ENCODE measurements around the gene DZIP1L. TPM values are rescaled to one million over a fixed set of nuclear protein-coding genes. Genes with fewer than 3 reads are reported as not detected.
"Not testable (repeated sequence)": the region's sequence is repeated elsewhere in the genome, so short reads cannot be mapped to it uniquely, and the experiment has no call there.

DZIP1L gene
- total RNA-seq, 1 experiment from 2014 or later = 16.5 TPM

DNA sequence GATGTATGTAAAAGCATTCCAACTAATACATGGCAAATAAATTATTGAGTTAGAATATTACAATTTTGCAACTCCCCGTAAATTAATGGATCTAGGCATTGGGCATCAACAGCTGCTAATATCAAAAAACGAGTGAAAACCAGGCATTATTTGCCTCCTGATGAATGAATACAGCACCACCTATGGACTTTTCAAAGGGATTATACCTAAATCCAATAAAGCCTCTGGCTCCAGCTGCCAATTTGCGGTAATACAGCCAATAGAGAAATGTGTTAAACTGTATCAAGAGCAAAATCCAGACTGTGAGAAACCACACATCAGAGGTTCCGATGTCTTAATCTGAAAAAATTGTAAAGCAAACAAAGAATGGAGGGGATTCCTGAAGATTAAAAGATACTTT is 33.1 kb upstream of the DZIP1L start:
- TF ChIP-seq, protein P1, sequence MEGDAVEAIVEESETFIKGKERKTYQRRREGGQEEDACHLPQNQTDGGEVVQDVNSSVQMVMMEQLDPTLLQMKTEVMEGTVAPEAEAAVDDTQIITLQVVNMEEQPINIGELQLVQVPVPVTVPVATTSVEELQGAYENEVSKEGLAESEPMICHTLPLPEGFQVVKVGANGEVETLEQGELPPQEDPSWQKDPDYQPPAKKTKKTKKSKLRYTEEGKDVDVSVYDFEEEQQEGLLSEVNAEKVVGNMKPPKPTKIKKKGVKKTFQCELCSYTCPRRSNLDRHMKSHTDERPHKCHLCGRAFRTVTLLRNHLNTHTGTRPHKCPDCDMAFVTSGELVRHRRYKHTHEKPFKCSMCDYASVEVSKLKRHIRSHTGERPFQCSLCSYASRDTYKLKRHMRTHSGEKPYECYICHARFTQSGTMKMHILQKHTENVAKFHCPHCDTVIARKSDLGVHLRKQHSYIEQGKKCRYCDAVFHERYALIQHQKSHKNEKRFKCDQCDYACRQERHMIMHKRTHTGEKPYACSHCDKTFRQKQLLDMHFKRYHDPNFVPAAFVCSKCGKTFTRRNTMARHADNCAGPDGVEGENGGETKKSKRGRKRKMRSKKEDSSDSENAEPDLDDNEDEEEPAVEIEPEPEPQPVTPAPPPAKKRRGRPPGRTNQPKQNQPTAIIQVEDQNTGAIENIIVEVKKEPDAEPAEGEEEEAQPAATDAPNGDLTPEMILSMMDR (IDR thresholded peaks at IDR 0.05; ENCODE audit: unreplicated experiment) = no peak
- no peaks in the 10 kb centered on the region for H3K4me1 Mint-ChIP-seq (ENCODE audit: low read depth, unreplicated experiment)
- DNase-seq = no peak
- H3K27me3 Mint-ChIP-seq (ENCODE audit: unreplicated experiment) = no peaks in the 10 kb centered on the region
- no peaks in the 10 kb centered on the region for H3K36me3 Mint-ChIP-seq (ENCODE audit: insufficient read depth, unreplicated experiment)
- CTCF ChIA-PET = no interaction called here
- H3K4me3 Mint-ChIP-seq (ENCODE audit: low read depth, unreplicated experiment) = no peak overlapping the region
- H3K27ac Mint-ChIP-seq (ENCODE audit: unreplicated experiment) = no peak overlapping the region
- peaks cover 1% of the 10 kb centered on the region for H3K9me3 Mint-ChIP-seq (ENCODE audit: low read depth, unreplicated experiment)
- no TSS peak for BruUV-seq (replicated peaks)
- intact Hi-C loops (cut with micrococcal nuclease; ENCODE audit: unreplicated experiment) = no loop called here

- H3K36me3 Mint-ChIP-seq (ENCODE audit: insufficient read depth, unreplicated experiment); H3K27ac Mint-ChIP-seq (ENCODE audit: unreplicated experiment); intact Hi-C loops (cut with micrococcal nuclease; ENCODE audit: unreplicated experiment); H3K4me3 Mint-ChIP-seq (ENCODE audit: low read depth, unreplicated experiment); DNase-seq; H3K27me3 Mint-ChIP-seq (ENCODE audit: unreplicated experiment); H3K9me3 Mint-ChIP-seq (ENCODE audit: low read depth, unreplicated experiment); CTCF ChIA-PET; BruUV-seq (replicated peaks); H3K4me1 Mint-ChIP-seq (ENCODE audit: low read depth, unreplicated experiment): not testable (repeated sequence)
Observed at GRCh38 chr3:138142181-138142580, 26.8 kb upstream of the DZIP1L start.

DNA sequence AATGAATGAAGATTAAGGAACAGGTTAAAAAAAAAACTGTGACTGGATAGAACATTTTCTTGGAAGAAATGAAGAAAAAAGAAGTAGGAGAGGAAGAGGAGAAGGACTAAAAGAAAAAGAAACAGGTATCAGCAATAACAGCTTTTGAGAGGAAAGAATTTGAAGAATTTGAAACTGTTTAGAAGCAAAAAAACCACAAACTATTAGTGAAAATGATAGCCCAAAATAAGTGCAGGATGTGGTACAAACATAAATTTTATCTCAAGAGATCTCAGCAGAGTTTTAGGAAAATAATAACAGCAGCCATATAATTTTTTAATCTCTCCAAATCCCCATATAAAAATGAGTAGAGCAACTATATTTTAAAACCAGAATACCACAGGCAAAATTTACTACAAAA is 25.5 kb upstream of the DZIP1L start:
- Mint-ChIP-seq H3K36me3 (ENCODE audit: insufficient read depth, unreplicated experiment) (no peaks in the 10 kb centered on the region), H3K9me3 (ENCODE audit: low read depth, unreplicated experiment) (no peaks in the 10 kb centered on the region), H3K4me3 (ENCODE audit: low read depth, unreplicated experiment) (no peak overlapping the region), H3K4me1 (ENCODE audit: low read depth, unreplicated experiment) (no peaks in the 10 kb centered on the region), H3K27ac (ENCODE audit: unreplicated experiment) (no peak overlapping the region), H3K27me3 (ENCODE audit: unreplicated experiment) (no peaks in the 10 kb centered on the region)
- intact Hi-C loops (cut with micrococcal nuclease; ENCODE audit: unreplicated experiment) = no loop called here
- TF ChIP-seq, protein P1 (IDR thresholded peaks at IDR 0.05; ENCODE audit: unreplicated experiment) = no peak
- CTCF ChIA-PET = no interaction called here
- BruUV-seq (replicated peaks) = no TSS peak
- DNase-seq = no peak

DNA sequence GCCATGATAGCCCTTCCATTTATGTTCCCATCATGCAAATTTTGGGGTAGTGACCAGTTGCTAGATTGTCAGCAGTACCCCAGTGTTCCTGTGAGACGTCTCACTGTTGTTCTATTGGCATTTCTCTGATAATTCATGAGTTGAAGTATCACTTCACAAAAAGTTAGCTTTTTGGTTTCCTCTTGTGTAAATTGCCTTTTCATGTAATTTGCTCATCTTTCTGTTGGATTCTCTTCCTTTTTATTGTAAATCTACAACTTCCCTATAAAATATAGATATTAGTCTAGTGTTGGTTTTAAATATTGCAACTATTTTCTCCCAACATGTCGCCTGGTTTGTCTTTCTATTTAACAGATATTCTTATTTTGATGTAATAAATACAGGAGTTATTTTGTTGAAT is 24.3 kb upstream of the DZIP1L start:
- H3K4me1 Mint-ChIP-seq (ENCODE audit: low read depth, unreplicated experiment) = no peaks in the 10 kb centered on the region
- no peak for DNase-seq
- no peaks in the 10 kb centered on the region for H3K27me3 Mint-ChIP-seq (ENCODE audit: unreplicated experiment)
- BruUV-seq (replicated peaks) = no TSS peak
- no peak overlapping the region for H3K4me3 Mint-ChIP-seq (ENCODE audit: low read depth, unreplicated experiment)
- no peaks in the 10 kb centered on the region for H3K9me3 Mint-ChIP-seq (ENCODE audit: low read depth, unreplicated experiment)
- TF ChIP-seq, protein P1 (IDR thresholded peaks at IDR 0.05; ENCODE audit: unreplicated experiment) = no peak
- intact Hi-C loops (cut with micrococcal nuclease; ENCODE audit: unreplicated experiment) = no loop called here
- H3K27ac Mint-ChIP-seq (ENCODE audit: unreplicated experiment) = no peak overlapping the region
- CTCF ChIA-PET = no interaction called here
- no peaks in the 10 kb centered on the region for H3K36me3 Mint-ChIP-seq (ENCODE audit: insufficient read depth, unreplicated experiment)

DNA sequence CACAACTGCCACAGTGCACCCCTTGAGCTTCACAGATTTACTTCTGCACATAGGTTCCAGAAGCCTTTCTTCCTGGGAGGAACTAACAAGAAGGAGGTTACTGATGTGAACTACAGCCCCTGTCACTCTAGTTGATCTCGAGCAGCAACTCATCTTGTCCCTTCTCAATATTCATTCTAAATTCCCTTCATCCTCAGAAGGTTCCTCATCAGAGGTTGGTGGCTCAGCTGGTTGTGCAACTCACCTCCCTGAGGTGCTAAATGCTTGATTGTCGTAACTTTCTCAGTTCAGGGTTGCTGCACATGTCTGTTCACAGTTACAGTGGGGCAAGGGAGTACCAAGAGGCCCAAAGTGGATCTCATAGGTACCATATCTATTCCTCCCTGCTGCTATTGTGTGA is 22.5 kb upstream of the DZIP1L start:
- CTCF ChIA-PET = no interaction called here
- Mint-ChIP-seq H3K27me3 (ENCODE audit: unreplicated experiment) (no peaks in the 10 kb centered on the region), H3K4me3 (ENCODE audit: low read depth, unreplicated experiment) (no peak overlapping the region), H3K9me3 (ENCODE audit: low read depth, unreplicated experiment) (no peaks in the 10 kb centered on the region), H3K27ac (ENCODE audit: unreplicated experiment) (no peak overlapping the region), H3K36me3 (ENCODE audit: insufficient read depth, unreplicated experiment) (no peaks in the 10 kb centered on the region), H3K4me1 (ENCODE audit: low read depth, unreplicated experiment) (no peaks in the 10 kb centered on the region)
- intact Hi-C loops (cut with micrococcal nuclease; ENCODE audit: unreplicated experiment) = no loop called here
- DNase-seq = no peak
- TF ChIP-seq, protein P1 (IDR thresholded peaks at IDR 0.05; ENCODE audit: unreplicated experiment) = no peak
- no TSS peak for BruUV-seq (replicated peaks)

Data from Calu3 (cell line).